ENCODE results near the gene PLCB1. TPM values are rescaled to one million over a fixed set of nuclear protein-coding genes. Genes with fewer than 3 reads are reported as not detected.

PLCB1 gene
- polyA plus RNA-seq, 1 donor from 2014 or later, result 0.28 TPM

DNA sequence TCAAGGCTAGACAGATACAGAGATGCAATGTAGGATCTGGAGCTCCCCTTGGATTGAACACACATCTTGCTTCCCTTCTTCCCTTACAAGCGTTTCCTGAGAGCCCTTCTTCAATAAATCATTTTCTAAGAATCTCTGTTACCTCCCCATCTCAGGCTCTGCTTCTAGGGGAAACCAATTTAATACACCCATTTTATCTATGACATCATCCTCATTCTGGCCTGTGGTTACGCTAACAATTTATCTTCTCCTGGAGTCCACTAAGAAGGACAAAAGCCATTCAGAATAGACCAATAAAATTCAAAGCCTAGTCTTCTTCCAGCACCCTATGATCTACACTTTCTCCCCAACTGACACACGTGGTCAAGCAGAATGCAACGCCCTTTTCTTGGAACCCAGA is 390.1 kb downstream of the PLCB1 start:
- no peaks in the 10 kb centered on the region for H3K27me3 Mint-ChIP-seq
- H3K27ac Mint-ChIP-seq, result no peak overlapping the region
- no peak overlapping the region for H3K4me3 Mint-ChIP-seq
- H3K4me1 Mint-ChIP-seq, result peaks cover 0 to 2% (median 0%) of the 10 kb centered on the region in 3 donors
- no peaks in the 10 kb centered on the region for H3K36me3 Mint-ChIP-seq
- H3K9me3 Mint-ChIP-seq, result no peaks in the 10 kb centered on the region

DNA sequence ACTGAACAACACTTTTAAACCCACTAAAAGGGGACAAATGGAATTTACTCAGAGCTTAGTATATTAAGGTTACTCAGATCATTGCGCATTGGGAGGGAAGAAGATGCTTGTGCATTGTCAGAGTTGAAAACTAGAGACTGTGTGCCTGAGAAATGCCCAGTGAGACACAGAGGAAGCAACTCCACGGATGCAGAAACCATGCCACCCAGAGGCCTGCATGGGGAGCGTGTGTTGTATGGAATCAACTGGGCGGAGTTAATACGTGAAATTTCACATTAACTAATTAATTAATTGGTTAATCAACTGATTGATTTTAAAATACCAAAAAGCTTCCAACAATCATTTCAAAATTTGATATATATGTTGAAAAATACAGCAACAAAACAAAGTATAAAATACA is 391.6 kb downstream of the PLCB1 start:
- H3K4me1 Mint-ChIP-seq, result peaks cover 0 to 2% (median 0%) of the 10 kb centered on the region in 3 donors
- no peaks in the 10 kb centered on the region for H3K36me3 Mint-ChIP-seq
- no peak overlapping the region for H3K4me3 Mint-ChIP-seq
- H3K27me3 Mint-ChIP-seq, result no peaks in the 10 kb centered on the region
- no peaks in the 10 kb centered on the region for H3K9me3 Mint-ChIP-seq
- H3K27ac Mint-ChIP-seq, result no peak overlapping the region

DNA sequence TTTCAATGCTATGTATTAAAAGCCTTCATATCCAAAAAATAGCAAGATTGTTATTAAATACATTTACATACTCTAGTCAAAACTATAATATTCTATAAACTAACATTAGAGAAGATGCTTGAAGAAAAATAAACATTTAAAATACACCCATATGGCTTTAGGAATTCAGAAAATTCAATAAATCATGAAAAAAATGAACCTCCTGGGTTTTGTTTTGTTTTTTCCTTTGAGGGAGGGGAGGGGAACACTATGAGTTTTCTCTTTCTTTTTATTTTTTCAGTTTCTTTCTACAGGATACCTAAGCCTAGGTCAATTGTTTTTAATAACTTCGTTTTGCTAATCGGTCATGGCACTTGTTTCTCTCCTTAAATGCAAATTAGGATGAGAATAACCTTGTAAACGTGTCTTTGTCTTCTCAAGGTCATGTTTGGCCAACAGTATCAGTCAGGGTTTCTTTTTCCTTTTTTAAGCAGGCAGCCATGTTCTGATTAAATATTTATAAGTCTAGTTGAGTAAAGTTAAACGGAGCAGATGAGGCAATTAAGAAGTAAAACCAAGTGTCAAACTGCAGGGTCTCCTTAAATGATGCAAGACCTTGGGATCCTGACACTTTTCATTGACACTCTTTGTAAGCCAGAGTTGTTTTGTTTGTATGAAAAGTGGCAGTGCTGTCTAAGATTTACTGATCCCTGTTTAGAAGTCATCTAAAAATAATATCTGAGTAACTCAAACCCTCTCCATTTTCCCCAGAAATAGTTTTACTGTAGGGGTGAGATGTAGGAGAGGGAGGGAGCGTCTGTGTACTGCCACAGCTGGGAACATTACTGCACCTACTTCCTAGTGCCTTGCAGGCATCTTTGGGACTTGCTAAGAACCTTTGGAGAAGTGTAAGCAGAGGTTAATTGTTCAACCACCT is 392.3 kb downstream of the PLCB1 start:
- no peaks in the 10 kb centered on the region for H3K9me3 Mint-ChIP-seq
- H3K4me1 Mint-ChIP-seq, result no peaks in the 10 kb centered on the region
- no peak overlapping the region for H3K4me3 Mint-ChIP-seq
- H3K36me3 Mint-ChIP-seq, result no peaks in the 10 kb centered on the region
- H3K27me3 Mint-ChIP-seq, result no peaks in the 10 kb centered on the region
- no peak overlapping the region for H3K27ac Mint-ChIP-seq

DNA sequence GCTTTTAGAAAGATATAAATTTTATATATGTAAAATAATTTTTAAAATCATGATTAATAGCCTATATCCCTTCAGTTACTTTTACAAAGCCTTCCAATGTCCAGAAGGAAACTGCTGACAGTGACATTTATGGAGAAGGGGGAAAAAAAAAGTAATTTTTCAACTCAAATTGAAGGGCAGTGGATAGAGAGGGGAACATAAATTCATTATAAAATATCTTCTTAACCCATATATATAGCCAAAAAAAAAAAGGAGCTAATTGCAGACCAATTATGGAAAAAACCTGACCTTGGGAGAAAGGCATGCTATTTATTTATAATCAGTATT is 392.9 kb downstream of the PLCB1 start:
- Mint-ChIP-seq H3K27me3 (no peaks in the 10 kb centered on the region), H3K4me3 (no peak overlapping the region), H3K9me3 (no peaks in the 10 kb centered on the region), H3K27ac (no peak overlapping the region), H3K4me1 (no peaks in the 10 kb centered on the region), H3K36me3 (no peaks in the 10 kb centered on the region)

DNA sequence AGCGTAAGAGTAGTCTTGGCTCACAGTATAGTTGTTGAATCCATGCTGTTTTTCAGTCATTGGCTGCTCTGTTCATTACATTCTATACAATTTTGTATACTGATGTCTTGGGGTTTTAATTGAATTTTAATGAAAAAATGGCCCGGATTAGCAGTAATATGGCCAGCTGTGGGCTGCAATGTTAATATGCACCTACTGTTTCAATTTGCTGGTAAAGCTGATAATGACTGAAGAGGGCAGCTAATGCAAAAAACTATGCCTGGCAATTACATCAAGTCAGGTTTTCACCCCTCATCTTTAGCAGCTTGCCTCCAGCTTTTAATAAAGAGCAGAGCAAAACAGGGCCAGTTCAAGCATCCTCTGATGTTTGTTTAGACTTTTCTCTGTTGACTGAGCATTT is 394.5 kb downstream of the PLCB1 start:
- Mint-ChIP-seq H3K27ac (no peak overlapping the region), H3K9me3 (no peaks in the 10 kb centered on the region), H3K36me3 (no peaks in the 10 kb centered on the region), H3K4me3 (no peak overlapping the region), H3K4me1 (no peaks in the 10 kb centered on the region), H3K27me3 (no peaks in the 10 kb centered on the region)

DNA sequence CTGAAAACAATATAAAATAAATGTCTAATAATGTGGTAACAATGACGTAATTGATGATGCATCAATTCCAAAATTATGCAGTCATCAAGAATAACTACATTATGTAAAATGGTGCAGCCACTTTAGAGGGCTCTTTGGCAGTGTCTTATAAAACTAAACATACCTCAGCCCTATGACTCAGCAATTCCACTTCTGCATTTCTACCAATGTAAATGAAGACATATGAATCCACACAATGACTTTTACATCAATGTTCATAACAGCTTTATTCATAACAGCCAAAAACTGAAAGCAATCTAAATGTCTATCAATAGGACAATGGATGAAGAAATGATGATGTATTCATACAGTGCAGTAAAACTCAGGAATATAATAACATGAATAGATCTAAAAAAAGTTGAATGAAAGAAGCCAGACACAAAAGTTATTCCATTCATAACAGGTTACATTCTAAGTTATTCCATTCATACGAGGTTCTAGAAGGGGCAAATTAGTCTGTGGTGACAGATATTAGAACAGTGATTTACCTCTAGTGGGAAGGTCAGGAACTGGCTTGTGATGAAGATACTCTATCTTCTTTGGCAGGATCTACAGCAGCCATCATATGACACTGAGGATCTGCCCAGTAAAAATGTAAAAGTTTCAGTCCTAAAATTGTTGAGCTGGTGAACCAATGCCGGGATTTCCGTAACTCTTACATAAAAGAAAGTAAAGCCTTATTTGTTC is 396.1 kb downstream of the PLCB1 start:
- no peaks in the 10 kb centered on the region for H3K9me3 Mint-ChIP-seq
- no peaks in the 10 kb centered on the region for H3K36me3 Mint-ChIP-seq
- no peak overlapping the region for H3K27ac Mint-ChIP-seq
- H3K4me1 Mint-ChIP-seq, result no peaks in the 10 kb centered on the region
- no peak overlapping the region for H3K4me3 Mint-ChIP-seq
- no peaks in the 10 kb centered on the region for H3K27me3 Mint-ChIP-seq

DNA sequence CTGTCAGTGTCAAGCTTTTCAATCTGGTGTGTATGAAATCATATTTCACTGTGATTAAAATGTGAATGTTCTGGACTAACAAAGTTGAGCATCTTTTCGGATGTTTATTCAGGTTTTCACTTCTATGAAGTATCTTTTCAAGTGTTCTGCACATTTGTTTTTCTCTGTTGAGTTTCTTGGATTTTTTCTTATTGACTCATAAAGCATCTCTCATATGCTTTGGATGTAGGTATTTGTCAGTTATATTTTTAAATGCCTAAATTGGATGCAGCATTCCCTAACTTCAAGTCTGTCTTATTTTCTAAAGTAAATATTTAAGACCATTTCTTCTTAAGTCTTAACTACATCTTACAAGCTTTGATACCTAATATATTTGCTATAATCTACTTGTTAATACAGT is 398.0 kb downstream of the PLCB1 start:
- H3K27ac Mint-ChIP-seq, result no peak overlapping the region
- no peak overlapping the region for H3K4me3 Mint-ChIP-seq
- H3K36me3 Mint-ChIP-seq, result no peaks in the 10 kb centered on the region
- H3K4me1 Mint-ChIP-seq, result no peaks in the 10 kb centered on the region
- no peaks in the 10 kb centered on the region for H3K9me3 Mint-ChIP-seq
- no peaks in the 10 kb centered on the region for H3K27me3 Mint-ChIP-seq

DNA sequence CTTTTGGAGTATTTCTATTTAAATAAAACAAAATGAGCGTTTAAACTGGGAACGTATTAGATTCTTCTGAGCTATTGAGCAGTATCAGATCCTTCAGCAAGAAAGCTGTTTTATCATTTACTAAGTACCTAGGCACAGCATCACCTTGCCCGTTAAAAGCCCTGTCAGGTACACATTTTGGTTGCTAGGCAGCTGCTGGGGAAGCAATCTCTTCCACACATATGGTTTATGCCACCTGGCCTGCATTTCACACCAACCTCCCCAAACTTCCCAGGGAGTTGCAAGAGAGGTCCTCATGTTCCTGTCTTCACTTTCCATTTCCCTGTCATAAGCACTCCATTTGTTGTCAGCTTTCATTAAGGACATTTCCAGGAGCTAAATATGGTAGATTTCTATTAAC is 400.1 kb downstream of the PLCB1 start:
- Mint-ChIP-seq H3K4me3 (no peak overlapping the region), H3K36me3 (no peaks in the 10 kb centered on the region), H3K27me3 (no peaks in the 10 kb centered on the region), H3K27ac (no peak overlapping the region), H3K9me3 (no peaks in the 10 kb centered on the region), H3K4me1 (no peaks in the 10 kb centered on the region)

DNA sequence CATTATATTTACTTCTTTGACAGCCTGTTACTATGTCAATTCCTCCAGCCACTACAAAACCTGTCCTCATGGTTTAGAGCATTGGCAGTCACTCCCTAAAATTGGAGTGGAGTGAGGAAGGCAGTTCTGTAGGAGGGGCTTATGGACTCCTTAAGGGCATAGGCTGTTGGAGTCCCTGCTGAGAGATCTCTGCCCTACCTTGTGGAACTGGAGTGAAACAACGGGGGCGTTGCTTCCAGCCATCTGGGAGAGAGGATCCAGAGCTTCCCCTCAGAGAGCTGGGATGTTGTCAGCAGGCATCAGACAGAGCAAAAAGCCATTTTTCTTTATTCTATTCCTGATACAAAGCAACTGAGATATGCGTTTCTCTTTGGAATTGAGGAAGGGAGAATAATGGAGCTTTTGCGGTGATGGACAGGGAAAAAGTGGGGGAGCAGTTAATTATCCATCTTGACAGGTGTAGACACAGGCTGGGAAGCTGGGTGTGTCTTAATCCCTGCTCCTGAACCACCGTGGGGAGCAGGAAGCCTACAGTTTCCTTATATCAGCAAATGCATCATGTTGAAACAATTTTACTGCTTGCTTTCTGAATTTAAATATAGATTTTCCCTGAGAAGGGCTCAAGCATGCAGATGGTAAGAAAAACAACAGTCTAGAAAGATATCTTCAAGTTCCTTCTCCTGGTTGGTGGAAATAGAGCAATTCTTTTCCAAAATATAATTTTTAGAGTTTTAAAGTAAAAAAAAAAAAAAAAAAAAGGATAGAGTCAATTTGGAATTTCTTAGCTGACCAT is 402.5 kb downstream of the PLCB1 start:
- H3K4me3 Mint-ChIP-seq, result no peak overlapping the region
- H3K27me3 Mint-ChIP-seq, result no peaks in the 10 kb centered on the region
- no peaks in the 10 kb centered on the region for H3K4me1 Mint-ChIP-seq
- no peaks in the 10 kb centered on the region for H3K9me3 Mint-ChIP-seq
- no peak overlapping the region for H3K27ac Mint-ChIP-seq
- H3K36me3 Mint-ChIP-seq, result no peaks in the 10 kb centered on the region

DNA sequence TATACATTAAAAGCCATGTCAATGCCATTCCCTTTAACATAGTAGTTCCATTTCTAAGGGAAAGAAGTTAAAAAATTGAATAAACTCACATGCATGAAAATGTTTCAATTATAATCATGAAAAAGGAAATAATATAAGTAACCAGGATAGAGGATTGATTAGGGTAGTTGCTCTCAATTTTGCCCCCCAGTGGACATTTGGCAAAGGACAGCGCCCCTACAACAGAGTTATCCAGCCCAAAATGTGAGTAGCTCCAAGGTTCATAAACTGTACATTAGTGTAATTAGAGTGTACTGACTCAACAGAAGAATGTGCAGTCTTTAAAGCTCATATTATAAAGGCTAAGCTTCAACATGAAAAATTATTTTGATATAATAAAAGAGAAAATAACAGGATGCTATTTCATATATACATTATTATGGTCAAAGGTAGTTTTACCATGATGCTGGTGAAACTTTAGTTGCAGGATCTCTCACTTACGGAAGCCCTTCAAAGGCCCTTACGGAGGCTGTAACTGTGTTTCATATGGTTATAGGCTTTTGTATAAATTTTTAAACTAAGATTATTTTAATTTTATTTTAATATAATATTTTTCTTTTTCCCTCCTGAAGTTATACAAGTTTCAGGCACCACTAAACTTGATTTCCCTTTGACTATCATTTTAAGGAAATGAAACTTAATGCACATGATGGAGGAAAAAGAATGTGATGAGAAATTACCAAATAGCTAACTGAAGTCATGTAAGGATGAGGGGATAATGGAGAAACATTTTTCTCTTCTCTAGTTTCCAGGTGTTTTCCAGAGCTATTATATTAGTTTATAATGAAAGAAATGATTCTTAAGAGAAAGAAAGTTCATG is 403.6 kb downstream of the PLCB1 start:
- no peak overlapping the region for H3K27ac Mint-ChIP-seq
- no peaks in the 10 kb centered on the region for H3K4me1 Mint-ChIP-seq
- peaks cover 1% of the 10 kb centered on the region for H3K27me3 Mint-ChIP-seq
- no peaks in the 10 kb centered on the region for H3K36me3 Mint-ChIP-seq
- H3K4me3 Mint-ChIP-seq, result no peak overlapping the region
- no peaks in the 10 kb centered on the region for H3K9me3 Mint-ChIP-seq

DNA sequence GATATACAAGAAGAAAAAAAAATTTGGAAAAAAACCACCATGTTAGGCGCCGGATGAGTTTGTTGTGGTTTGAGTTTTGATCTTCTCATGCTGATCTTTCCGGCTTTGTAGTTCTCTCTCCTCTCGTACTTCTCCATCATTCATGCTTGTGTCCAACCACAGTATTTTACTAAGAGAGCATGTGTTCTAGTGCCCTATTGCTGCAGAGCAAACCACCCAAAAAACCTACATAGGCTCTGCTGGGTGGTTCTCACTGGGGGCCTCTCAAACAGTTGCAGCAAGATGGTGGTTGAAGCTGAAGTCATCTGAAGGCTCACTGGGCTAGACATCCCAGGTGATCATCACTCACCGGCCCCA is 404.2 kb downstream of the PLCB1 start:
- Mint-ChIP-seq H3K36me3 (no peaks in the 10 kb centered on the region), H3K4me3 (peak overlapping the region in 1 of 4 donors; percentile 14), H3K9me3 (no peaks in the 10 kb centered on the region), H3K27me3 (peaks cover 1% of the 10 kb centered on the region), H3K27ac (no peak overlapping the region), H3K4me1 (no peaks in the 10 kb centered on the region)

DNA sequence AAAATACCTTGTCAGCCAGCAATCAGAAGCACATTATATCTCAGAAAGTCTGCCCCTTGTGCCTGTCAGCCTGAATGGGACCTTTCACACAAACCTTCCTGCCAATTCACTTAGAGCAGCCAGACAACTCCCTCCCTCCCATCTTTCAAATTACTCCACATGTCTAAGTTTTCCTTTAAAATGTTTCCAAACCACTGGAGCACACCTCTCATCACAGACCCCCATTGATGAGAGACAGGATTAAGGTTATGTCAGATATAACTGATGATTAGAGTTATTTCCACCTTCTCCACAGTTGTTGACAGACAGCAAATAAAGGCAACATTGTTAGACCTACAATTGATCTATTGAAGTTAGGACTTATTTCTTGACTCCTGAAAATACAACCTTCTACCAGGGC is 408.4 kb downstream of the PLCB1 start:
- Mint-ChIP-seq H3K27me3 (peaks cover 3% of the 10 kb centered on the region), H3K9me3 (no peaks in the 10 kb centered on the region), H3K4me3 (no peak overlapping the region), H3K4me1 (no peaks in the 10 kb centered on the region), H3K36me3 (no peaks in the 10 kb centered on the region), H3K27ac (no peak overlapping the region)

DNA sequence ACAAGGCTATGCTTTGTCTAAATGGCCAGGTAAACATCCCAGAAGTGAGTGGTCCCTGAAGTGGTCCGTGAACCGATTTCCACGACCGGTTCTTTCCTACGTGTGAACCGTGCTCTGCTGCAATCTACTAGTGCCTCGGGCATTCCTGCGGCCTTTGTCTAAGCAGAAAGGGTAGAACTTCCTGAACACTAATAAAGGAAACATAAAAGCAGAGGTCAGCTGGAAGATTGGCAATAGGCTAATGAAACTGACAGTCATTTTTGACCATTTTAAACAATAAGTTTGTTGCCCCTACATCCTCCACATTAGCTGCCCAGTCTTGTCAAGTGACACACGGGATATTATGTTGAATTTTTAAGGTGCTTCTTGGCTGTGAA is 410.0 kb downstream of the PLCB1 start:
- Mint-ChIP-seq H3K27ac (no peak overlapping the region), H3K9me3 (no peaks in the 10 kb centered on the region), H3K4me1 (no peaks in the 10 kb centered on the region), H3K4me3 (no peak overlapping the region), H3K36me3 (no peaks in the 10 kb centered on the region), H3K27me3 (peaks cover 3% of the 10 kb centered on the region)

DNA sequence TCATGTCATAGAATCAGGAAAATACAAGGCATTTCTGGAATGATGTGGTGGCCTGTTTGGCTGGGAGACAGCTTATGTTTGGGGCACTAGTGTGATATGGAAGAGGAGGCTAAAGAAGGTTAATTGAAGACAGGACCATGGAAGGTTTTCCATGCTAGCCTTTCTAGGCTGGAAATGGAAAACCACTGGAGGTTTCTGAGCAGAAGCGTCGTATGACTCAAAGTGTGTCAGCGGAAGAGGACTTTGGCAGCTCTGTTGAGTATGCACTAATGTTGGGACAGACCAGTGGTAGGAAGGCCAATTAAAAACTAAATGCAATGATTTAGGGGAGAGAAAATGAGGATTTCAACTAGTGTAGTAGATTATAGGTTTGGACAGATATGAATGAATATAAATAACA is 413.1 kb downstream of the PLCB1 start:
- no peaks in the 10 kb centered on the region for H3K4me1 Mint-ChIP-seq
- no peak overlapping the region for H3K27ac Mint-ChIP-seq
- peaks cover 0 to 2% (median 0%) of the 10 kb centered on the region in 3 donors for H3K9me3 Mint-ChIP-seq
- peaks cover 3% of the 10 kb centered on the region for H3K27me3 Mint-ChIP-seq
- no peak overlapping the region for H3K4me3 Mint-ChIP-seq
- H3K36me3 Mint-ChIP-seq, result no peaks in the 10 kb centered on the region

All from IgD-negative memory B cell (primary cell).